CD4-positive, alpha-beta T cell treated with Interleukin-6 for 4 hours (primary cell): ENCODE data around the gene ITPR3.

ENCODE experiments used
- DNase-seq: peaks from one replicate; pipeline ENCODE4 v3.0.0-alpha.2; 2020; ENCODE audit warnings: mixed read lengths

The ITPR3 gene

DNA sequence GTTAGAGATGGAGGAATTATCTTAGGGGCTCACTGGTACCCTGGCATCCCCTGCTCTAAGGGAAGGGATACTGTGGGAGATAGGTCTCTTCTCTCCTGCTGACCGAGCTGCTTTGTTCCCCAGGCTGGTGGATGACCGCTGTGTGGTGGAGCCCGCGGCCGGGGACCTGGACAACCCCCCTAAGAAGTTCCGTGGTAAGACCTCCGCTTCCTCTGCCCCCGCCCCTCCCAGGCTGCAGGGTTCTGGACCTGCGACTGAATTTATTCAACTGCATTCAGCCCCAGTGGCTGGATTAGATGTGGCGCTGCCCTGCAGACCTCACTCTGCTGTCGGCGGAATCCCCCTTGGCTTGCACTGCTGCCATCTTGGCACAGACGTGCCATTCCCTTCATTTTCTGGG, 19.2 kb downstream of the ITPR3 start:
- DNase-seq = no peak

DNA sequence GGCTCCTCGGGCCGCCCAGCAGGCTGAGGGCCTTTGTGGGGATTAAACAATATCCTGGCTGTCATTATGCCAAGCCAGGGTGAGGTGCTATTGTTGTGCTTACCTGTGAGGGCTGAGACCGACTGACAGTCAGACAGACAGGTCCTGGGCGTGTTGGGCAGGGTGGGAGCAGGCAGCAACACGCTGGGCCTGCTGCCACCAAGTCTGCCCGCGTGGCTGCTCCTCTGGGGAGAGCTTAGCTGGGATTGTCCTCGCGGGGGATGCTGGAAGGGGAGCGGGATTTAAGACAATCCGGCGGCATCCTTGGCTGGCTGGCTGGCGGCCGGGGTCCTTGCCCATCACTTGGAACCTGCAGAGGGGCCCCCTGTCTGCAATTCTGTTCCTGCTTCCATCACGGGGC, 20.0 kb downstream of the ITPR3 start:
- DNase-seq = no peak

DNA sequence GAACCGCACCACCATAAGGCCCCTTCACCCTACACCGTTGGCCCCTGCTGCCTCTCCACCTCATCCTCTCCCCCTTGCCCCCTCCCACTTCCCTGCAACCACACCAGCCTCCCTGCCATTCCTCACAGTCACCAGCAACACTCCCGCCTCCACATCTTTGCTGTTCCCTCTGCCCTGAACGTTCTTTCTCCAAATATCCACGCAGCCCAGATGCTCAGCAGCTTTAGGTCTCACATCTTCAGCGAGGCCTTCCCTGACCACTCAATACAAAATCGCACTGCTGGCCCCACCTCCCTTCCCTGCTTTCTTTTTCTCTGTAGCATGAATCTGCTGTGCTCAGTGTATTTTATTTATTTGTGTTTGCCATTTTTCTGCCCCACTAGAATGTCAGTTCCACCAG, 20.5 kb downstream of the ITPR3 start:
- no peak for DNase-seq

DNA sequence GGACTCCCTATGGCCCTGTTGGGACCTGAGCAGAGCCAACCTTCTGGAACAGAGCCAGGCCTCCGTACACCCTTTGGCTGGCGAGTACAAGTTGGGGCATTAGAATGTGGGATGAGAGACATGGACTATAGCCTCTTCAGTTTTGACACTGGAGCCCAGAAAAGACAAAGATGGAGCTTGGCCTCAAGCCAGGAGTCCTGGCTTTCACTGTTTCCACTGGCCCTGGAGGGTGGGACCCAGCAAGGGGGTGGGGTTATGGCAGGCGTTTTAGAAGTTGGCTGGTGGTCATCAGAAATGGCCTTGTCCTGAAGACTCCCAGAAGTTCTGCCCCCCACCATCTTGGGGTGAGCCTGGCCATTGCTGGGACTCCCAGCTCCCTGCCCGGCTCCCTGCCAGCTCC, 21.8 kb downstream of the ITPR3 start:
- DNase-seq = no peak

DNA sequence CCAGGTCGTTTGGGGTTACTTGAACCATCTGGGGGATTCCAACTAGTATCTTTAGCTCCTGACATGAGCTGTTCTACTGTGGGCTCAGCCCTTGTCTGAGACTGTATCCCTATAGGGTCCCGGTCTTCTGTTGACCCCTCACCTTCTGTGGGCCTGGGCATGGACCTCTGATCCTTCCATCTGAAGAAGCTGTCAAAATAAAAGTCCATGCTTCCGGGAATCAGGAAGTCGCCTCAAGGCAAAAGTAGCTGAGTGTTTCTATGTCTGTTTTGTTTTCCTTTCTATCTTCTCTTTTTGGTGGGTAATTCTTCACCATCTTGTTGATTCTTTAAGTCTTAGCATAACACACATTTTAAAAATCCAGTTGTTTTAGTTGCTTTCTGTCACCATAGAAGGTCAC, 30.3 kb downstream of the ITPR3 start:
- no peak for DNase-seq

DNA sequence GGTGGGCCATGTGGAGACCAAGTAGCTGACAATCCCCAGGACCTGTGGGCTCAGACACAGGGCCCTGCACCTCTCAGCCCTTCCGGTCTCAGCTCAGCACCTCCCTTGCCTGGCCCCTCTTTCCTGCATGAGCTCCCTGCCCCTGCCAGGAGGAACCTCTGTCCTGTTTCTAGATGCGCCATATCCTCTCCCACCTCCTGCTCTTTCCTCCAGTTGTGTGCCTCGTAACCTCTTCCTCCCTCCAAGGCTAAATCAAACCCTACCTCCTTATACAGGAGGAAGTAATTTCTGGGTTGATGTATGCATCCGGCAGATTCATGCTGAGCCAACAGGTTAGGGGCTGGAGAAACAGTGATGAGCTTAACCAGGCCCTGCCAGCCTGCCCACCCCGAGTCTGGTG, 30.9 kb downstream of the ITPR3 start:
- DNase-seq = no peak

DNA sequence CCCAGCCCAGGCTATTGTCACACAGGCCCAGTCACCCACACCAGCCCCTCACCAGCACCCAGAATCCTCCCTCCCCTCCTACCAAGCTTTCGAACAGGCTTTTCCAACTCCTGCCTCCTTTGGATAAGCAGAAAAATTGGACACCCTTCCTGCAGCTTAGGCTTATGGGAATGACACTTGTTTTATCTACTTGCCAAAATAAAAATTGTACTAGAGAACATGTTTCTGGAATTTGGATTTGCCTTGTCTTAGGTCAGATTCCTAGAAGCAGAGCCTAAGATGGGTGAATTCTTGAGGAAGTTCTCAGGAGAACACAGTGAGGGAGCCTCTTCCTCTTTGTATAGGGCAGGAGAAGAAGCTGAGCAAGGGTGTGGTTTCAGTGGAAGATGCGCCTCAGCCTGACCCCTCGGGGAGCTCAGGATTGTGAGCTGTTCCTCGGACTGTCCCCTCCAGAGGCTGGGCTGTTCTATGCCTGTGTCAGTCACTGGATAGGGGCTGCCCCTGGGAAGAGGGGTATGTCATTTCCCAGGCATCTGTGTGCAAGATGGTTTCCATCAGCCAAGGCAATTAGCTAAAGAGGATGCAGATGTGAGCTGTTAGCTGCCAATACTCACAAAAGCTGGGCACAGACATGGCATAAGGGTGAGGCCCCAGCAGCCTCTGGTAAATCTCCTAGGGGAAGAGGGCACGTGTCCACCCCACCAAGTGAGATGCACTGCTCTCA, 33.9 kb downstream of the ITPR3 start:
- no peak for DNase-seq

DNA sequence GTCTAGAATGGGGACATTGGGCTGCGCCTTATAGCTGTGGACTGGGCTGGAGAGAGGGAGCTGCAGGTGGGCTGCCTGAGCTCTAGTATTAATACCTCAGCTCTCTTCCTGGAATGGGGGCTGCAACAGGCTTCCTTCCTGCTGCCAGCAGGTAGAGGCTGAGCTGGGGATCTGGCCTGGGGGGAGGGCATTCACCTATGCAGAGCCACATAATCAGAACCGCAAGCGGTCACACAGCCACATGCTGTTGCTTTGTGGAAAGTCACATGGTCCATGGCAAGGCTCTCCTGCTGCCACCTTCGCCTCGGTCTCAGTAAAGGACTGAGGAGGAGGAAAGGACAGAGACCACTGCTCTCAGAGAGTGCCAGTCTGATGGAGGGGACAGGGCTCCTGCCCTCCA, 35.7 kb downstream of the ITPR3 start:
- no peak for DNase-seq

DNA sequence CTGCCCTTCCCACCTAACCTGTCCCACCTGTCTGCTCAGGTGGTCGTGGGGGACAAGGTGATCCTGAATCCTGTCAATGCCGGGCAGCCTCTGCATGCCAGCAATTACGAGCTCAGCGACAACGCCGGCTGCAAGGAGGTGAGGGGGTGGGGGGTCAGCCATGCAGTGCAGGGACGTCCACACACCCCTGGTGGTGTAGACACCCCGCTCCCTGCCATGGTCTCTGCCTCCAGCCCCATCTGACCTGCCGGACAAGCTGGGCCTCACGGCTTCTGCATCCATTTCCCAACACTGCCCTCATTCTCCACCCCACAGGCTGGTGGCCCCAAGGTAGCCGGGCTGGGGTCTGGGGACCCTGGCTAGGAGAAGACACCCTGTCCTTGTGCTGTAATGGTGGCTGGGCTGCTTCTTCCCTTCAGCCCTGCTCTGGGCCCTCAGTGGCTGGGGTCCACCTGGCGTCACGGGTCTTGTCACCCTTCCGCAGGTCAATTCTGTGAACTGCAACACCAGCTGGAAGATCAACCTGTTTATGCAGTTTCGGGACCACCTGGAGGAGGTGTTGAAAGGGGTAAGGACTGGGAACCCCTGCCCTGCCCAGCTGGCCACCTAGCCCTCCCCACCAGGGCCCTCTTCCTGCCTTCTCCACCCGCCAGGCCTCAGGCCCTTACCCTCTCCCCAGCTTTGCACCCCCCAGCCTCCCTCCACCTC, 38.0 kb downstream of the ITPR3 start:
- no peak for DNase-seq

DNA sequence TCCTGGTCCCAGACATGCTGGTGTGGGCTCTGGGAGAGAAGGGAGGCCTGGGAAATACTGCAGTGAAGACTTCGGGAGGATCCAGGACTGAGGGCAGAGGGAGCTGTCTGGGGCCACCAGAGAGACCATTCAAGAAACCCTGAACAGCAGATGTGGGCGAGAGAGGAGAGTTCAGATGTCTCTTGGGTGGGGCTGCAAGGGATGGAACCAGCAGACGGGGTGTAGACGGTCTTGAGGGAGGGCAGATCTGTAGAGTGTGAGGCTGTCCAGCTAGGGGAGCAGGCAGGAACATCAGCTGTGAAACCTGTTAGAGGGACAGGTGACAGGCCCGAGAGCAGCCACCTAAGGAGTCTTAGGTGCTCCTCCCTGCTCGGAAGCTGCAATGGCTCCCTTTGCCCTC, 38.9 kb downstream of the ITPR3 start:
- DNase-seq = no peak

DNA sequence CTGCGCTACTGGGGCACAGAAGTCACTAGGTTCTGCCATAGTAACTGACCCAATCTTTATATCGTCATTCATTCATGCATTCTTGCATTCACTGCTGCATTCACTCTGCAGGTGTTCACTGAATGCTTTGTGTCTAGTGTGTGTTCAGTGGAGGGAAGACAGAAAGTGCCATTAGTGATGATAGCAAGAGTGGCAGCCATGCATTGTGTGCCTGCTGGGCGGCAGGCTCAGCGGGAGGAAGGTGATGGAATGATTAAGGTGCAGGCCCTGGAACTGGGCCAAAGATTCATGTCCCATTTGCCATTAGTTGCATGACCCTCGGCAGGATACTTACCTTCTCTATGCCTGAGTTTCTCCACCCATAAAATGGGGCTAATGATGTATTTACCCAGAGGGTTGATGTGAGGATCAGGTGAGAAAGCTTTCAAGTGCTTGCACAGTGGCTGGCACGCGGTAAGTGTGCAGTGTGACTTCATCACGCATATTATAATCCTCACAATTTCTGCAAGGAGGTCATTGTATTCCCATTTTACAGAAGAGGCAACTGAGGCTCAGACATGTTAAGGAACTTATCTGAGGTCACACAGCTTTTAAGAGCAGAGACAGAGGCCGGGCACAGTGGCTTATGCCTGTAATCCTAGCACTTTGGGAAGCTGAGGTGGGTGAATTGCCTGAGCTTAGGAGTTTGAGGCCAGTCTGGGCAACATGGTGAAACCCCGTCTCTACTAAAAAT, 40.1 kb downstream of the ITPR3 start:
- no peak for DNase-seq

DNA sequence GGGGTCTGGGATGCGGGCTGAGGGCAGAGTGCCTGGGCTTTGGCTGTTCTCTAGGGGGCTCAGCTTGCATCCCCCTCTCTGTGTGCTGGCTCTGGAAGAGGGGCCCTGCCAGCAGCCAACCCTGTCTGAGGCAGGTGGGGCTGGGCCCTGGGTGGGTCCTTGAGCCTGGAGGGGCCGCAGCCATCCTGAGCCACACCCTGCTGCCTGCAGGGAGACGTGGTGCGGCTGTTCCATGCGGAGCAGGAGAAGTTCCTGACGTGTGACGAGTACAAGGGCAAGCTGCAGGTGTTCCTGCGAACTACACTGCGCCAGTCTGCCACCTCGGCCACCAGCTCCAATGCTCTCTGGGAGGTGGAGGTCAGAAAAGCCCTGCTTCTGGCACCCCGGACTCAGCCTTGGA, 41.2 kb downstream of the ITPR3 start:
- DNase-seq = no peak

DNA sequence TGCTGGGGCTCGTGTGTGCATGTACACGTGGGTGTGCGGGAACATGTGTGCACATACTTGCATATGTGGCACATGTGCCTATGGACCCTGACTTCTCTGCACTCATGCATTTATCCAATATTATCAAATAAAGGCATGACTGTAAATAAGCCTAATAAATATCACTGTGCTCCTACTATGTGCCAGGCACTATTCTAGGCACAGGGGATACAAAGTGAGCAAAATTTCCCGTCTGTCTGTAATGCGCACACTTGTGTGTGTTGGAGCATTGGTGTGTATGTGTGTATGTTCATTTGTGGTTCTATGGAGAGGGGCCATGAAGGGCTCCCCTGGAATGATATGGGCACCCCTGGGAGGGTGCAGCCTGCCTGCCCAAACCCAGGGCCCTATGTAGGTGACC, 41.9 kb downstream of the ITPR3 start:
- DNase-seq = no peak

DNA sequence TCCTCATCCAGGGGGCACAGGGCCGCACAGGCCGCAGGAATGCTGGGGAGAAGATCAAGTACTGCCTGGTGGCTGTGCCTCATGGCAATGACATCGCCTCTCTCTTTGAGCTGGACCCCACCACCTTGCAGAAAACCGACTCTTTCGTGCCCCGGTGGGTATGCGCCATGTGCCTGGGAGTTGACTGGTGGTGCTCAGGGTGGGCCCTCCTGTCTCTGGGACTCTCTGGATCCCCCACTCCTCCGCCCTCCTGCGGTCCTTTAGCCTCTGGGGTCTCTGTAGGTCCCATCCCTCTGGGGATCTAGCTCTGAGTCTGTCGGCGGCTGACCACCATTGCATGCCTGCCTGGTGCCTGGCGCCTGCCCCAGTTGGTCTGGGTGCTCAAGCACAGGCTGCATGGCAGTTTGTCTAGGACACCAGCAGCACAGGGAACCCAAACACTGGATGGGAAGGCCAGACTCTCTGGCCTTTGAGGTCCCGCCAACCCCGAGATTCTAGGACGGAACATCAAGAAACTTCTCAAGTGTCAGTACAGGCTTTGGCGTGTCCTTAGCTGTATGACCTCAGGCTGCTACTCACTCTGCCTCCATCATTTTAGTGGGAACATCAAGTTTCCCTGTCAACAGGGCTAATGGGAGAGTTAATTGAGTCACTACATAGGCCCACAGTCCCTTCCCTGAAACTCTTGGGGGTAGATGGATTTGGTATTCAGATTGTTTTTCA, 42.8 kb downstream of the ITPR3 start:
- no peak for DNase-seq

DNA sequence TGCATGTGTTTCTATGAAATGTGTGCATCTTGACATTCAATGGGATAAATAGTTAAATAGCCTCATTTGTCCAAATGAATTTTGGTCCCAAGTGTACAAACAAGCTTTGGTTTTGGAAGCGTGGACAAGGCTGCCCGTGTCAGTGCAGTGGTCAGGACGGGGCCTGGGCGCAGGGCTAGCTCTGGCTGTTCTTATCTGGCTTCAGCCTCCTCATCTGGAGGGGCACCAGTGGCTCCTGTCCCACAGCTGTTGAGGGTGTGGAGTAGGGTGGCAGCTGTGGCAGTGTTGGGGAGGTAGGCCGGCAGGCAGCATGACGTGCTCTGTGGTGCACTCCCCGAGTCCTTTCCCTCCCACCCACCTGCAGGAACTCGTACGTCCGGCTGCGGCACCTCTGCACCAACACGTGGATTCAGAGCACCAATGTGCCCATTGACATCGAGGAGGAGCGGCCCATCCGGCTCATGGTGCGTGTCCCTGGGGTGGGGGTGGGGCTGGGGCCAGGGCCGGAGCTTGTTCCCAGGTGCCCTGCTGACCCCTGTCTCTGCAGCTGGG, 43.5 kb downstream of the ITPR3 start:
- no peak for DNase-seq

DNA sequence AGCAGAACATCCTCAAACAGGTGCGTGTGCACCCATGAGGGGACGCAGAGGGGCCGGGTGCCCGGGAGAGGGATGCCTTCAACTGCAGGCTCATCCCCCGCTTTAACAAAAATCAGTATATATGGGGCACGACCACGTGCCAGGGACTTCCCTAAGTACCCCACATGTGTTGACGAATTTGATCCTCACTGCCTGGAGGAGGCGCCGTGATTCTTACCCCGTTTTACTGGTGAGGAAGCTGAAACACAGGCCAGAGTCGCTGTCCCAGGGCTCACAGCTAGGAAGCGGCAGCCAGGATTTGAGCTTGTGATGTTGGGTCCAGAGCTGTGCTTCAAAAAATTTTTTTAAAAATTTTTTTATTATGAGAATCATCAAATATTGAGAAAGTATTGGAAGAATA, 44.8 kb downstream of the ITPR3 start:
- DNase-seq = no peak

DNA sequence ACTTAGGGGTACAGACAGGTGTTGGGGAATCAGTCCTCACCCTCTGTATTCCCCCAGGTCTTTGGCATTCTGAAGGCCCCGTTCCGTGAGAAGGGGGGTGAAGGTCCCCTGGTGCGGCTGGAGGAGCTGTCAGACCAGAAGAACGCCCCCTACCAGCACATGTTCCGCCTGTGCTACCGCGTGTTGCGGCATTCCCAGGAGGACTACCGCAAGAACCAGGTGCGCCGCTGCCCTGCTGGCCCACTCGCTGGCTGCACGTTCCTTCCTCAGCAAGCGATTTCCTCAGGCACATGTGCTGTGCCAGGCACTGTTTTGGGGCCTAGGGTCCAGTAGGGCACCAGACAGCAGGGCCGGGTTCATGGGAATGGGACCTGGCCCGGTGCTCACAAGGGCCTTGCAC, 46.0 kb downstream of the ITPR3 start:
- no peak for DNase-seq

DNA sequence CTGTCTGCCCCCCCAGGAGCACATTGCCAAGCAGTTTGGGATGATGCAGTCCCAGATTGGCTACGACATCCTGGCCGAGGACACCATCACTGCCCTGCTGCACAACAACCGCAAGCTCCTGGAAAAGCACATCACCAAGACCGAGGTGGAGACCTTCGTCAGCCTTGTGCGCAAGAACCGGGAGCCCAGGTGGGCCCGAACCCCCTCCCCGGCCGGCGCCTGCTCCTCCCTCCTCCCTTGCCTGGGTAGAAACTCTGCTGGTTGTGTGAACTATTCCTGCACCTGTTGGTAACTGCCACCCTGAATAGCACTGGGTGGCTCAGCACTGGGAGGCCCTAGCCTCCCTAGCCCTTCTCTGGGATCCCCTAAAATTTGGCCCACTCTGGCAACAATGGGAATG, 46.7 kb downstream of the ITPR3 start:
- no peak for DNase-seq

DNA sequence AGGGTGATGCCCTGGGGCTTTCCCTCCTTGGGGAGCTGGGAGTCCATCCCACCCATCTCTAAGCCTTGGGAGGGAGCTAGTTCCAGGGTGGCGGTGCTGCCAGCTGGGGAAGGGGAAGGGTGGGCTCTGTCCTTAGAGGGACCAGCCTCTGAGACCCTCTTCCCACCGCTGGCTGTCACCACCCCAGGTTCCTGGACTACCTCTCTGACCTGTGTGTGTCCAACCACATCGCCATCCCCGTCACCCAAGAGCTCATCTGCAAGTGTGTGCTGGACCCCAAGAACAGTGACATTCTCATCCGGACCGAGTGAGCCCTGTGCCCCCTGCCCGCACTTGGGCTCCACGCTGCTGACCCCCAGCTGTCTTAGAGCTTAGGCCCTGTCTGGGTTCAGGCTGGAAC, 47.2 kb downstream of the ITPR3 start:
- DNase-seq = no peak

DNA sequence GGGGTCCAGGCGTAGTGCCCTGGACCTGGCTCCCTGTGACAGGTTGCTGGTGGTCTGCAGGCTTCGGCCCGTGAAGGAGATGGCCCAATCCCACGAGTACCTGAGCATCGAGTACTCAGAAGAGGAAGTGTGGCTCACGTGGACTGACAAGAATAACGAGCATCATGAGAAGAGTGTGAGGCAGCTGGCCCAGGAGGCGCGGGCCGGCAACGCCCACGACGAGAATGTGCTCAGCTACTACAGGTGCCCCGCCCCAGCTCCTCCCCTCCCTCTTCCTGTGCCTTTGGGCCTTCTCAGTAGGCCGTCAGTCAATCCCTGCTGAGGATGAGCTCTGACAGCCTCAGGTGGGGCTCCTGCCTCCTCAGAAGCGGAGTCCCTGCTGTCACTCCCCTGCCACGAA, 47.8 kb downstream of the ITPR3 start:
- DNase-seq = peak; percentile 81

DNA sequence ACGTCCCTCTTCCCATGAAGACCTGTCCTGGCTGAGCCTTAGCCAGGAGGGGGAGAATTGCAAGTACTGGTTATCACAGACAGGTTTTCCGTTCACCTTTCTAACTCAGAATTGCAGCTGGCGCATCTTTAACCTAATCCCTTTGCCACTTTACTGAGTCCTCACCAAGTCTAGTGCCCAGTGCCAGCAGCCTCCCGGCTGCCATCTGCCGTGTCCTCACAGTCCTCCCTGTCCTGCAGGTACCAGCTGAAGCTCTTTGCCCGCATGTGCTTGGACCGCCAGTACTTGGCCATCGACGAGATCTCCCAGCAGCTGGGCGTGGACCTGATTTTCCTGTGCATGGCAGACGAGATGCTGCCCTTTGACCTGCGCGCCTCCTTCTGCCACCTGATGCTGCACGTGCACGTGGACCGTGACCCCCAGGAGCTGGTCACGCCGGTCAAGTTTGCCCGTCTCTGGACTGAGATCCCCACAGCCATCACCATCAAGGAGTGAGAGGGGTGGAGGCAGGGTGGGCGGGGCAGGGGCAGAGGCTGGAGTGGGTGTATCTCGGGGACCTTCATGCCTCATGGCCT, 49.1 kb downstream of the ITPR3 start:
- no peak for DNase-seq

DNA sequence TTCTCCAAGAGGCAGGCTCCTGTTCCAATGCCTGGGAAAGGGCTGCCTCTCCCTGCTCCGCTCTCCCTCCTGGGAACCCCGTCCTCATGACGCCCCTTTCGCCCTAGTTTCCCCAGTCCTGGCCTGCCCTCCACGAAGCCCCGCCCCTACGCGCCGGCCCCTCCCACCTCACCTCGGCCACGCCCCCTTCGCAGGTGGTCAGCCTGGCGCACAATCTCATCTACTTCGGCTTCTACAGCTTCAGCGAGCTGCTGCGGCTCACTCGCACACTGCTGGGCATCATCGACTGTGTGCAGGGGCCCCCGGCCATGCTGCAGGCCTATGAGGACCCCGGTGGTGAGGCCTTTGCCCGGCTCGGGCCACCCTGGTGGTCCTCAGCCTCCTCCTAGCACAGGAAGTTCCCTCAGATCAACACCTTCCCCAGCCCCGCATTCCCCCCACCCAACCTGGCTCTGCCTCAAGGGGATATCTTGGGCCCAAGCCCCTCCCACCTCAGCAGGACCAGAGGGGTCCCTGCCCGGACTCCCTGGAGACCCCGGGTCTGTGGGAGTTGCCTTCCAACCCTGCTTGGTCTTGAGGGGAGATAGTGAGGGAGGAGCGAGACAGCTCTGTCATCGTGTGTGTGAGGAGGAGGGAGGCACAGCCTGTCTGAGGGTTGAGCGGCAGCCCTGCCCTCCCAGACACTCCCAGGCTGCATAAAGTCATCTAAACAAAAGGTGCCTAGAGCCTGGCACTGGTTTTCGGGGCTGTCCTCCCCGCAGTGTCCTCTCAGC, 50.0 kb downstream of the ITPR3 start:
- no peak for DNase-seq
